Spleen (tissue), 7 donors: ENCODE results near the gene SRD5A1.

ENCODE experiments used
- POLR2A ChIP-seq, 3 donors: fragments of 450-650 bp; IDR thresholded peaks; one replicate each; pipeline ENCODE4 v1.5.1; 2017; ENCODE audit warnings: antibody characterized with exemption in 3 of 3, mild to moderate bottlenecking in 1 of 3
- POLR2AphosphoS5 ChIP-seq, 3 donors: sonication (generic); formaldehyde crosslinking; IDR thresholded peaks; one replicate each; pipeline ENCODE4 v1.5.1; 2017; ENCODE audit warnings: antibody characterized with exemption in 3 of 3
- TF ChIP-seq, protein P1 (sequence below), 11 experiments: fragments of 200-600 bp in 7 of 11; fragments of 450-650 bp in 4 of 11; sonication (generic) in 4 of 11; IDR thresholded peaks in 8 of 11; conservative IDR thresholded peaks in 3 of 11; 1 replicate in 7 of 11; 2 replicates in 4 of 11; pipeline versions ENCODE4 v1.4.0 to v1.8.0; 2016 to 2021; ENCODE audit warnings: antibody characterized with exemption in 11 of 11, inconsistent platforms in 4 of 11, mild to moderate bottlenecking in 1 of 11
- donor health status: DM: no; HTN: no; CAD: no; lungs with moderate emphysema.
- donor health status: DM: no; HTN: no; CAD: no.
- donor health status: DM: no; HTN: no; CAD: no.

DNA sequence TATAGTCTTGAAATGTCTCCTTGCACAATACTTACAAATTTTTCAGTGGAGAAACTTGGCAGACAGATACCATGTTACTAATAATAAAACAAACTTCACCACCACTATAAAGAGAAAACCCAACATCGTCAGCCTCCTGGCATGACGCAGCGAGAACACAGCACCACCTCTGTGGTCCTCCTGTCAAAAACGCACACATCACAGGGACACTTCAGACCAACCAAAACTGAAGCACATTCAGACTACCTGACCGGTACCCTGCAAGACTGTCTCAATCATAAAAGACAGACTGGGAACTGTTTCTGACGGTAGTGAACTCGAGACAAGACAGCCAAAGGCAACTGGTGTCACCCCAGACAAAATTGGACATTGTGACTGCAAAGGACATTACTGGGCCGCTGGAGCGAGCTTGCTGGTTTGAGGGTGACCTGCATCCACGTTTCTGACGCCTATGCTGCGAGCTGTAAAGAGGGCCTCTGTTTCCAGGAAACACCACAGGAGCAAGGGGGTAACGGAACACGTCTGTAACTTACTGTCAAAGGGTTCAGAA, 34.8 kb upstream of the SRD5A1 start:
- TF ChIP-seq POLR2A (IDR thresholded peaks at IDR 0.05) (no peak), POLR2AphosphoS5 (IDR thresholded peaks at IDR 0.05) (no peak)
- TF ChIP-seq, protein P1, sequence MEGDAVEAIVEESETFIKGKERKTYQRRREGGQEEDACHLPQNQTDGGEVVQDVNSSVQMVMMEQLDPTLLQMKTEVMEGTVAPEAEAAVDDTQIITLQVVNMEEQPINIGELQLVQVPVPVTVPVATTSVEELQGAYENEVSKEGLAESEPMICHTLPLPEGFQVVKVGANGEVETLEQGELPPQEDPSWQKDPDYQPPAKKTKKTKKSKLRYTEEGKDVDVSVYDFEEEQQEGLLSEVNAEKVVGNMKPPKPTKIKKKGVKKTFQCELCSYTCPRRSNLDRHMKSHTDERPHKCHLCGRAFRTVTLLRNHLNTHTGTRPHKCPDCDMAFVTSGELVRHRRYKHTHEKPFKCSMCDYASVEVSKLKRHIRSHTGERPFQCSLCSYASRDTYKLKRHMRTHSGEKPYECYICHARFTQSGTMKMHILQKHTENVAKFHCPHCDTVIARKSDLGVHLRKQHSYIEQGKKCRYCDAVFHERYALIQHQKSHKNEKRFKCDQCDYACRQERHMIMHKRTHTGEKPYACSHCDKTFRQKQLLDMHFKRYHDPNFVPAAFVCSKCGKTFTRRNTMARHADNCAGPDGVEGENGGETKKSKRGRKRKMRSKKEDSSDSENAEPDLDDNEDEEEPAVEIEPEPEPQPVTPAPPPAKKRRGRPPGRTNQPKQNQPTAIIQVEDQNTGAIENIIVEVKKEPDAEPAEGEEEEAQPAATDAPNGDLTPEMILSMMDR (IDR thresholded peaks at IDR 0.05 in 8 of 11, conservative IDR thresholded peaks at IDR 0.05 in 3 of 11): no peak
